Measurements from ENCODE around the gene ST6GAL1.
A peak's percentile ranks its signal among the peaks of the same experiment; 100 is the strongest.

ST6GAL1 gene

GRCh38 chr3:187024536-187025226, 94.4 kb downstream of the ST6GAL1 start:
- DNase-seq, result no peak

- no peak for DNase-seq
Measured at GRCh38 chr3:187025254-187025655, 94.9 kb downstream of the ST6GAL1 start.

GRCh38 chr3:187025656-187026316, 95.5 kb downstream of the ST6GAL1 start:
- DNase-seq, result no peak

- DNase-seq, result no peak
Measured at GRCh38 chr3:187026317-187026670, 96.0 kb downstream of the ST6GAL1 start.

GRCh38 chr3:187027531-187028278, 97.4 kb downstream of the ST6GAL1 start:
- DNase-seq, result no peak

GRCh38 chr3:187031934-187032333, 101.6 kb downstream of the ST6GAL1 start:
- no peak for DNase-seq

- DNase-seq, result no peak
Measured at GRCh38 chr3:187036394-187036793, 106.1 kb downstream of the ST6GAL1 start.

GRCh38 chr3:187039100-187039722, 108.9 kb downstream of the ST6GAL1 start:
- DNase-seq, result no peak

- no peak for DNase-seq
Measured at GRCh38 chr3:187039723-187040414, 109.5 kb downstream of the ST6GAL1 start.

- no peak for DNase-seq
Measured at GRCh38 chr3:187040516-187041361, 110.4 kb downstream of the ST6GAL1 start.

- peak; percentile 29 for DNase-seq
Measured at GRCh38 chr3:187041362-187042307, 111.3 kb downstream of the ST6GAL1 start.

- no peak for DNase-seq
Measured at GRCh38 chr3:187042346-187042745, 112.0 kb downstream of the ST6GAL1 start.

GRCh38 chr3:187042874-187043458, 112.6 kb downstream of the ST6GAL1 start:
- DNase-seq, result no peak

- no peak for DNase-seq
Measured at GRCh38 chr3:187044206-187044605, 113.9 kb downstream of the ST6GAL1 start.

GRCh38 chr3:187044867-187045552, 114.7 kb downstream of the ST6GAL1 start:
- no peak for DNase-seq

GRCh38 chr3:187046033-187046432, 115.7 kb downstream of the ST6GAL1 start:
- DNase-seq, result no peak

- no peak for DNase-seq
Measured at GRCh38 chr3:187049462-187050101, 119.3 kb downstream of the ST6GAL1 start.

GRCh38 chr3:187051066-187051465, 120.7 kb downstream of the ST6GAL1 start:
- DNase-seq, result no peak

- DNase-seq, result no peak
Measured at GRCh38 chr3:187051724-187052366, 121.5 kb downstream of the ST6GAL1 start.
